Esophagus muscularis mucosa (tissue), 3 donors: ENCODE results near the gene RAPH1.

ENCODE experiments used
- POLR2A ChIP-seq: fragments of 450-650 bp; IDR thresholded peaks from one replicate; pipeline ENCODE4 v1.6.1; 2017; ENCODE audit warnings: antibody characterized with exemption, moderate library complexity, mild to moderate bottlenecking, low read depth
- POLR2AphosphoS5 ChIP-seq, 2 donors: sonication (generic); formaldehyde crosslinking; IDR thresholded peaks; one replicate each; pipeline ENCODE4 v1.6.1; 2017; ENCODE audit warnings: antibody characterized with exemption in 2 of 2
- TF ChIP-seq, protein P1 (sequence below), 3 experiments: fragments of 200-600 bp in 2 of 3; fragments of 450-650 bp in 1 of 3; sonication (generic) in 2 of 3; IDR thresholded peaks; one replicate each; pipeline ENCODE4 v1.5.1; 2017 to 2019; ENCODE audit warnings: antibody characterized with exemption in 3 of 3, mild to moderate bottlenecking in 2 of 3, moderate library complexity in 1 of 3

DNA sequence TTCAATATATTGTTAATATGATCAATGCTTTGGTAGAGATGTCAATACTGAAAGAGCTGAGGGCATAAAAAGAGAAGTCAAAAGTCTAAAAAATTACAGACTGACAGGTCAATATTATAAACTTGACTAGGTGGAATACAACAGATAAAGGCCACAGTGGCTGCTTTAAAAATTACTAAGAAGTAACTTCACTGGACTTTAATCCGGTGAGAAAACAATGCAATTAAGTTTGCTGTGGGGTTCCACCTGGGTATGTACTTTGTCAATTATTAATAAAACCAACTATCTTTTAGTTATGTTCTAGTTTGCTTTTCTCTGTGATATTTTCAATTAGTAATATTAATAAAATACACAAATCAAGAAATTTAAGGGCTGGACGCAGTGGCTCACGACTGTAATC lies 44.7 kb downstream of the RAPH1 start:
- TF ChIP-seq, protein P1, sequence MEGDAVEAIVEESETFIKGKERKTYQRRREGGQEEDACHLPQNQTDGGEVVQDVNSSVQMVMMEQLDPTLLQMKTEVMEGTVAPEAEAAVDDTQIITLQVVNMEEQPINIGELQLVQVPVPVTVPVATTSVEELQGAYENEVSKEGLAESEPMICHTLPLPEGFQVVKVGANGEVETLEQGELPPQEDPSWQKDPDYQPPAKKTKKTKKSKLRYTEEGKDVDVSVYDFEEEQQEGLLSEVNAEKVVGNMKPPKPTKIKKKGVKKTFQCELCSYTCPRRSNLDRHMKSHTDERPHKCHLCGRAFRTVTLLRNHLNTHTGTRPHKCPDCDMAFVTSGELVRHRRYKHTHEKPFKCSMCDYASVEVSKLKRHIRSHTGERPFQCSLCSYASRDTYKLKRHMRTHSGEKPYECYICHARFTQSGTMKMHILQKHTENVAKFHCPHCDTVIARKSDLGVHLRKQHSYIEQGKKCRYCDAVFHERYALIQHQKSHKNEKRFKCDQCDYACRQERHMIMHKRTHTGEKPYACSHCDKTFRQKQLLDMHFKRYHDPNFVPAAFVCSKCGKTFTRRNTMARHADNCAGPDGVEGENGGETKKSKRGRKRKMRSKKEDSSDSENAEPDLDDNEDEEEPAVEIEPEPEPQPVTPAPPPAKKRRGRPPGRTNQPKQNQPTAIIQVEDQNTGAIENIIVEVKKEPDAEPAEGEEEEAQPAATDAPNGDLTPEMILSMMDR (IDR thresholded peaks at IDR 0.05), result no peak
- TF ChIP-seq POLR2A (no peak), POLR2AphosphoS5 (IDR thresholded peaks at IDR 0.05) (no peak)
